Lung (tissue), 12 donors: Measurements from ENCODE around the gene GAB2. TPM values are rescaled to one million over a fixed set of nuclear protein-coding genes. Genes with fewer than 3 reads are reported as not detected.

Source experiments
- ATAC-seq: fragments of 200-7000 bp; cut with Tn5 transposase; one replicate; pipeline ENCODE4 v1.9.1; 2020; ENCODE audit warnings: moderate number of reproducible peaks; ENCODE audit not compliant: insufficient read depth, low FRiP score
- DNase-seq, 3 donors: peaks; one replicate each; pipeline ENCODE4 v3.0.0-alpha.2; 2013 to 2017
- H3K27ac ChIP-seq, 2 donors: one replicate each; pipeline ENCODE4 v1.5.1; 2013; ENCODE audit warnings: mild to moderate bottlenecking in 2 of 2, moderate library complexity in 2 of 2, control low read depth in 1 of 2, inconsistent platforms in 1 of 2, low read depth in 1 of 2, low read length in 1 of 2
- H3K27me3 ChIP-seq, 3 donors: one replicate each; pipeline ENCODE4 v1.5.1; 2013; ENCODE audit warnings: low read length in 2 of 3; ENCODE audit not compliant: control insufficient read depth in 3 of 3, insufficient read depth in 3 of 3
- H3K36me3 ChIP-seq, 4 donors: one replicate each; pipeline ENCODE4 v1.5.1; 2013; ENCODE audit warnings: low read length in 4 of 4, mild to moderate bottlenecking in 1 of 4, moderate library complexity in 1 of 4; ENCODE audit not compliant: control insufficient read depth in 4 of 4, insufficient read depth in 4 of 4
- H3K4me1 ChIP-seq, 5 donors: one replicate each; pipeline ENCODE4 v1.5.1; 2013; ENCODE audit warnings: low read length in 5 of 5, mild to moderate bottlenecking in 2 of 5, moderate library complexity in 1 of 5; ENCODE audit not compliant: control insufficient read depth in 5 of 5, insufficient read depth in 5 of 5
- H3K4me3 ChIP-seq: one replicate; pipeline ENCODE4 v1.5.1; 2013; ENCODE audit warnings: mild to moderate bottlenecking, control low read depth, moderate library complexity
- H3K9ac ChIP-seq, 2 donors: one replicate each; pipeline ENCODE4 v1.5.1; 2013; ENCODE audit warnings: low read length in 2 of 2, control low read depth in 1 of 2; ENCODE audit not compliant: insufficient read depth in 1 of 2
- H3K9me3 ChIP-seq, 4 donors: one replicate each; pipeline ENCODE4 v1.5.1; 2013; ENCODE audit warnings: low read length in 3 of 4, mild to moderate bottlenecking in 1 of 4, moderate library complexity in 1 of 4; ENCODE audit not compliant: control insufficient read depth in 4 of 4, insufficient read depth in 3 of 4
- CTCF ChIP-seq: IDR thresholded peaks from 2 replicates; pipeline ENCODE4 v1.5.1; 2012; ENCODE audit warnings: mild to moderate bottlenecking; ENCODE audit errors: control extremely low read depth, extremely low read depth
- WGBS, 2 donors: extraction: QIAGEN DNeasy Blood & Tissue Kit; methylation state at CpG; one replicate each; pipeline ENCODE4 v1.1.7; 2013; 5-methylcytosine and 5-hydroxymethylcytosine counted together
- polyA plus RNA-seq, 2 donors: library from polyadenylated mRNA; stranded (reverse); fragments of 200-250 nt; gene quantifications; one replicate each; pipeline ENCODE4 v1.2.1, GENCODE V29; 2013
- total RNA-seq, 2 donors: library from RNA; depleted of rRNA in 1 of 2; stranded (reverse); fragments of >200 nt in 1 of 2; gene quantifications; one replicate each; pipeline ENCODE4 v1.2.1, GENCODE V29; 2014 to 2021
- donor health status: control.
- donor health status: control.
- donor health status: Bipolar disorder and iron deficiency.
- donor health status: healthy.
- donor health status: DM: yes; HTN: yes; CAD: no.

GAB2 gene
- total and polyA plus RNA-seq, 4 donors, result 17.8 to 47.9 (median 23.1) TPM

DNA sequence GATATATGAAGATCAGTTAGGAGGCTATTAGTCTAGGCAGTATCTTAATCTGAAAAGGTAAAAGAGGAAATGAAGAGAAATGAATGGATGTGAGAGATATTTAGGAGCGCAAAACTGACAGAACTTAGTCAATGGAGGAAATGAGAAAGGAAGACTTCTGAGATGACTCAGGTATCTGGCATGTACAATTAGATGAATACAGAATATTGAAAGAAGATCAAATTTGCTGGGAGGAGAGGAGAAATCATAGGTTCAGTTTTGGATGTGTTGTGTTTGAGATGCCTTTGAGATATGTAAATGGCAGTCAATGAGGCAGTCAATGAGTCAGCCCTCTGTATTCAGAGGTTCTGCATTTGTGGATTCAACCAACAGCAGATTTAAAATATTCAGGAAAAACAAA, 42.9 kb upstream of the GAB2 start:
- no peaks in the 10 kb centered on the region for H3K4me1 ChIP-seq
- ATAC-seq (no peak), DNase-seq (no peak)
- no peak overlapping the region for H3K27ac ChIP-seq
- no peak overlapping the region for H3K9ac ChIP-seq
- no peak for TF ChIP-seq CTCF
- WGBS, 2 donors, result 94 to 96% methylated on average over 1 of the region's 1 CpG
- no peaks in the 10 kb centered on the region for H3K9me3 ChIP-seq
- peaks cover 5 to 21% (median 7%) of the 10 kb centered on the region in 4 donors for H3K36me3 ChIP-seq
- no peaks in the 10 kb centered on the region for H3K27me3 ChIP-seq
- no peak overlapping the region for H3K4me3 ChIP-seq

GRCh38 chr11:78459738-78460137, 42.1 kb upstream of the GAB2 start:
- no peaks in the 10 kb centered on the region for H3K9me3 ChIP-seq
- H3K27me3 ChIP-seq, result no peaks in the 10 kb centered on the region
- peaks cover 5 to 21% (median 7%) of the 10 kb centered on the region in 4 donors for H3K36me3 ChIP-seq
- no peak overlapping the region for H3K27ac ChIP-seq
- TF ChIP-seq CTCF, result no peak
- DNase-seq (no peak), ATAC-seq (no peak)
- H3K4me1 ChIP-seq, result no peaks in the 10 kb centered on the region
- 95 to 97% methylated on average over 4 of the region's 4 CpGs for WGBS, 2 donors
- no peak overlapping the region for H3K4me3 ChIP-seq
- no peak overlapping the region for H3K9ac ChIP-seq

- no peak for DNase-seq
- 74 to 98% methylated on average over 2 of the region's 2 CpGs for WGBS, 2 donors
These were observed 39.8 kb upstream of the GAB2 start for GRCh38 chr11:78457448-78457847.

More at GRCh38 chr11:78457448-78457847, 39.8 kb upstream of the GAB2 start:
- no peak for ATAC-seq
- Histone ChIP-seq H3K27me3 (no peaks in the 10 kb centered on the region), H3K9me3 (no peaks in the 10 kb centered on the region), H3K4me1 (peaks cover 0 to 12% (median 0%) of the 10 kb centered on the region in 5 donors), H3K27ac (no peak overlapping the region), H3K4me3 (no peak overlapping the region), H3K9ac (no peak overlapping the region), H3K36me3 (peaks cover 3 to 15% (median 4%) of the 10 kb centered on the region in 4 donors)
- no peak for TF ChIP-seq CTCF
